ENCODE measurements around the gene PSMD2.

PSMD2 gene

GRCh38 chr3:184325269-184325668 lies 26.2 kb downstream of the PSMD2 start:
- TF ChIP-seq CTCF (IDR thresholded peaks at IDR 0.05), result no peak
- Histone ChIP-seq H2AFZ (no peak overlapping the region), H3K4me3 (ENCODE audit: low read depth, low read length) (no peak overlapping the region), H3K4me2 (ENCODE audit: low read length) (no peak overlapping the region), H3K27me3 (ENCODE audit: control insufficient read depth, insufficient read depth, low read length) (no peaks in the 10 kb centered on the region), H3K4me1 (peaks cover 31% of the 10 kb centered on the region), H3K9ac (no peak overlapping the region), H3K9me3 (ENCODE audit: control insufficient read depth, low read length) (no peaks in the 10 kb centered on the region), H3K27ac (no peak overlapping the region), H3K36me3 (ENCODE audit: control insufficient read depth, insufficient read depth, low read length) (no peaks in the 10 kb centered on the region), H3K79me2 (peaks cover 18% of the 10 kb centered on the region)

GRCh38 chr3:184325715-184326369 lies 26.8 kb downstream of the PSMD2 start:
- no peaks in the 10 kb centered on the region for H3K36me3 ChIP-seq (ENCODE audit: control insufficient read depth, insufficient read depth, low read length)

GRCh38 chr3:184327171-184327570 lies 28.1 kb downstream of the PSMD2 start:
- Histone ChIP-seq H3K4me3 (ENCODE audit: low read depth, low read length) (no peak overlapping the region), H3K79me2 (peaks cover 13% of the 10 kb centered on the region), H3K27ac (no peak overlapping the region), H3K4me1 (peaks cover 19% of the 10 kb centered on the region), H3K9ac (no peak overlapping the region), H3K27me3 (ENCODE audit: control insufficient read depth, insufficient read depth, low read length) (no peaks in the 10 kb centered on the region), H2AFZ (no peak overlapping the region), H3K36me3 (ENCODE audit: control insufficient read depth, insufficient read depth, low read length) (no peaks in the 10 kb centered on the region), H3K4me2 (ENCODE audit: low read length) (no peak overlapping the region), H3K9me3 (ENCODE audit: control insufficient read depth, low read length) (no peaks in the 10 kb centered on the region)
- no peak for TF ChIP-seq CTCF (IDR thresholded peaks at IDR 0.05)

More at GRCh38 chr3:184325715-184326369, 26.8 kb downstream of the PSMD2 start:
- Histone ChIP-seq H2AFZ (no peak overlapping the region), H3K9me3 (ENCODE audit: control insufficient read depth, low read length) (no peaks in the 10 kb centered on the region), H3K4me1 (peaks cover 25% of the 10 kb centered on the region), H3K9ac (no peak overlapping the region), H3K4me2 (ENCODE audit: low read length) (no peak overlapping the region), H3K27me3 (ENCODE audit: control insufficient read depth, insufficient read depth, low read length) (no peaks in the 10 kb centered on the region), H3K27ac (no peak overlapping the region), H3K79me2 (peaks cover 13% of the 10 kb centered on the region), H3K4me3 (ENCODE audit: low read depth, low read length) (no peak overlapping the region)
- no peak for TF ChIP-seq CTCF (IDR thresholded peaks at IDR 0.05)

- Histone ChIP-seq H3K4me2 (ENCODE audit: low read length) (no peak overlapping the region), H3K27ac (no peak overlapping the region), H3K9me3 (ENCODE audit: control insufficient read depth, low read length) (no peaks in the 10 kb centered on the region), H3K79me2 (peaks cover 13% of the 10 kb centered on the region), H3K9ac (no peak overlapping the region), H3K36me3 (ENCODE audit: control insufficient read depth, insufficient read depth, low read length) (no peaks in the 10 kb centered on the region), H2AFZ (no peak overlapping the region), H3K27me3 (ENCODE audit: control insufficient read depth, insufficient read depth, low read length) (no peaks in the 10 kb centered on the region), H3K4me1 (peaks cover 10% of the 10 kb centered on the region), H3K4me3 (ENCODE audit: low read depth, low read length) (no peak overlapping the region)
- TF ChIP-seq CTCF (IDR thresholded peaks at IDR 0.05), result no peak
These were observed 29.5 kb downstream of the PSMD2 start for GRCh38 chr3:184328516-184328915.

All from parathyroid adenoma (tissue), 2 donors.